ENCODE results near the gene CTXN1.
A peak's percentile ranks its signal among the peaks of the same experiment; 100 is the strongest.

Gene CTXN1

GRCh38 chr19:7912697-7913564, 13.0 kb downstream of the CTXN1 start:
- DNase-seq, result no peak

GRCh38 chr19:7912144-7912696, 13.7 kb downstream of the CTXN1 start:
- DNase-seq, result no peak

DNA sequence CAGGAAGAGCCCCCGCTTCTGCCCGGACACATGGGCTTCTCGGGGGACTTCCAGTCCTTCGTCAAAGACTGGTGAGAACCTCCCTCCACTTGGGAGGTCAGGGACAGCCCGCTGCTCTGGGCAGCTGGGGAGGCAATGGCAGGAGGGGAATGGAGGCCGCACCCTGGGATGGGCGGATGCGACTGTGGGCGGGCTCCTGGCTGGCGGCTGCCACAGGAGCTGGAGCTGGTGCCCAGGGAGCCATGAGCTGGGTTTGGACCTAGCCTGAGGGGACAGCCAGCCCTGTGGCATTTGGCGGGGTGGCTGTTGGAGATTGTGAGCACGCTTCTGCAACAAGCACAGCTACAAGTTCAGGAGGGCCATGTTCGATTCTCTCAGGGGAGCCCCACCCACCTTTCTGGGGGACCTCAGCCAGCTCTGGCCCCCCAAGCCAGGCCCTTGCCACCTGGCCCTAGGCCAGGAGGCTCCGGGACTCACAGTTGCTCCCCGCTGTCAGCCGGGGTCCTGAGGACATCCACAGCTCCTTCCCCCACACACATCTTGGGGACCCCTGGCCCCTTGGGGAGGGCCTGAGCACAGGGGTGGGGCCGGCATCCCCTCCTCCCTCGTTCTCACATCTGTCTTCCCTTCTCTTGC, 14.3 kb downstream of the CTXN1 start:
- DNase-seq, result no peak

- no peak for DNase-seq
These were observed 15.4 kb downstream of the CTXN1 start for GRCh38 chr19:7910321-7911161.

- DNase-seq, result no peak
These were observed 16.4 kb downstream of the CTXN1 start for GRCh38 chr19:7909471-7910067.

DNA sequence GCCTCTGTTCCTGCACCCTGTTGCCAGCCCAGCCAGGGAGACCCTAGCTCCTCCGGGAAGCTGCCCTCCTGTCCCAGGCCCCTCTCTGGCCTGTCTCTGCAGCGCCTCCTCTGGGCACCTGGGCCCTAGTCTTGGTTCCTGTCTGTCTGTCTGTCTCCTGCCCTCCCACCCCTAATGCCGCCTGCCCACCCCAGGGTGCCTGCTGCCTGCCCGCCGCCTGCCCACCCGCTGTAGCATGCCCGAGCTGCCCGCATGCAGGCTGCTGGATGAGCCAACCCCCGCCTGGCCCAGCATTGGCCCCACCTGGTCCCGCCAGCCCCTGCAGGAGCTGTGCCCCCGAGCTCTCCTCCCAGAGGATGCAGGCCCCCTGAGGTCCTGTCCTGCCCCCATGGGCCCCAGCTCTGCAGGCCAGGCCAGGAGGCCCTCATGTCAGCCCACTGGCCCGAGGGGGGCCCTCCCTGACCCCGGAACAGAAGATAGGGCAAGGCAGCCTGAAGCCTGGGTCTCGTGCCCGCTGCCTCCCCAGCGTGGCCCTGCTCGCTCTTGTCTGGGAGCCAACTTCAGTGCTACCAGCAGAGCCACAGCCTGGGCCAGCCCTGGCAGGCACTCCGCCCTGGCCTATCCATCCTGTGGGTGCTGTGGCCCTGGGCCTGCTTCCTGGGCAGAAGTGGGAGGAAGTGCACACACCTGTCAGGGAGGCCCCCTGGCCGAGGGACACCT, 17.0 kb downstream of the CTXN1 start:
- no peak for DNase-seq

DNA sequence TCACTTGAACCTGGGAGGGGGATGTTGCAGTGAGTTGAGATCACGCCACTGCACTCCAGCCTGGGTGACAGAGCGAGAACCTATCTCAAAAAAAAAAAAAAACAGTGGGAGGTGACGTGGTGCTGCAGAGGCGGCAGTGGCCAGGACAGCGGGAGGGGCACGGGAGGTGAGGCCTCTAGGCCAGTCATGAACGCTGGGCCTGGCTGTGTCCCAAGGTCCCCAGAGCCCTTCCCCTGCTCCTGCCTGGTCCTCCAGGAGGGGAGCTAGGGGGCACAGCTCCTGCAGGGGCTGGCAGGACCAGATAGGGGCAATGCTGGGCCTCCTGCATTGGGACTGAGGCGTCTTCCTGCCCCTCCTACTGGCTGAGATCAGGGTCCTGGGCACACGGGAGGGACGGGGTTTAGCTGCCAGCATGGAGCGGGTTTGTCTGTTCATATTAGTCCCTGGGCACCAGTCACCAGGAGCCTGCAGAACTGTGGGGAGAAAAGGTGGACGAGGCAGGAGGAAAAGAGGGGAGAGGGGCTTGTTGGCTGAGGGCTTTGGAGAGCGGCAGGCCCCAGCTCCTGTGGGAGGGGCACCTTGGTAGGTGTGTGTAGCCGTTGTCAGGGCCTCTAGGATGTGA, 17.7 kb downstream of the CTXN1 start:
- DNase-seq, result no peak

DNA sequence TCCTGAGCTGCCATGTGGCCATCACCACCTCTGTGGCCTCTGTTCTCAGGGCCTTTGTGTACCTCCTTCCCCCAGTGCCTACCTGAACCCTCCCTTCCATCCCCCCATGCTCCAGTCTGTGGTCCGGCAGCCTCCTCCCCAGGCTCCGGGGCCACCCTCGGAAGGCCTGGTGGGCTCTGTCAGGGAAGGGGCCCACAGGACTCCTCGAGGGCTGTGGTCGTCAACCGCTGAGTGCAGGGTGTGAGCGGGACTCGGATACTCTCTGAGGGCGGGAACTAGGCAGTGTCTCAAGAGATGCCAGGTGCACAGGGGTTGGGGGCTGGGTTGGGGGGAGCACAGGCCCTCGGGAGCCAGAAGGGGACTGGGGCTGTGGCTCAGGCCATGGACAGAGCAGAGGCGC, 18.4 kb downstream of the CTXN1 start:
- DNase-seq, result no peak

DNA sequence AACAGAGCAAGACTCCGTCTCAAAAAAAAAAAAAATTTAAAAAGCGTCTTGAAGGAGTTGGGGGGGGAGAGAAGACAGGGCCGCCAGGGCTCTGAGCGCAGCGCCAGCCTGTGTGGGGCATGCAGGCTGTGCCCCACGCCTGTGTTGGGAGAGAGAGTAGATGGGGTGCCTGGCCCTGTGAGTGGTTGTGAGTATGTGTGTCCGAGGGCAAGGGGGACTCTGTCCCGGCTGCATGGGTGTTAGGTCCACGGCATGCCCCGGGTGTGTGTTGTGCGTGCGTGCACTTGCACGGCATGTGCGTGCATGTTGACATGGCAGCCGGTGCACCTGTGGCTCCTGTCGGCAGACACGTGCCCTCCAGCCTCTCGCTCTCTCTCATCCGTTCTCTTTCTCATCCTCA, 18.8 kb downstream of the CTXN1 start:
- DNase-seq, result no peak

DNA sequence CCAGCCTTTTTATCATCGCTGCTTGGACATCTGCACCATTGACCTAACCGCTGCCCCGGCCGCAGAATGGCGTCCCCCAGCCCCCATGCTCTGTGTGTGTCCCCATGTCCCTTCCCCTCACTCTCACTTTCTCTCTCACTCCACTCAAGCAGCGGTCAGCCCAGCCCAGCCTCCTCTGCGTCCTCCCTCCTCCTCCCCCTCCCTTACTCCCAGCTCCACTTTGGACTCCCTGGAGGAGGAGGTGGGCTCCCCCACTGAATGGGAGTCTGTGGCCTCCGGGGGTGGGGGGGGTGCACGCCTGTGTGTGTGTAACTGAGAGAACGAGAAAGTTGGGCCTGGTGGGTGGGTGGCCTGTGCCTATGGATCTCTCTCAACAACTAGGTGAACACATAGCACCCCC, 20.1 kb downstream of the CTXN1 start:
- no peak for DNase-seq

DNA sequence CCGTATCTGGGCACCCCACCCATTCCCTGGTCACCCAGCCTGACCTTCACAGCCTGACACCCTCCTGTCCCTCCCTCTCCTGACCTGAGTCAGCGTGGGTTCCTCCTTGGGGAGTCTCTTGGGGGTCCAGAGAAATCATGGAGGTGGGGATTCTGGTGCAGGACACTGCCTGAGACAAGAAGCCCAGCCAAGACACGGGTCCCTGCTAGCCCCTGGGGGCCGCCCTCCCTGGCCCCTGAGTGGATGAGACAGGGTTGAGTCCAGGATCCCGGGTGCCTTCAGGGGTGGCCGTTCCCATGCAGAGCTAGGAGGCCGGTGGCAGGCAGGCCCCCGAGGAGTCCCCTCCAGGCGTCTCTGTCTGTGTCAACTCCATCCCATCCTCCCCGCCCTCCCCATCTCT, 20.7 kb downstream of the CTXN1 start:
- no peak for DNase-seq

DNA sequence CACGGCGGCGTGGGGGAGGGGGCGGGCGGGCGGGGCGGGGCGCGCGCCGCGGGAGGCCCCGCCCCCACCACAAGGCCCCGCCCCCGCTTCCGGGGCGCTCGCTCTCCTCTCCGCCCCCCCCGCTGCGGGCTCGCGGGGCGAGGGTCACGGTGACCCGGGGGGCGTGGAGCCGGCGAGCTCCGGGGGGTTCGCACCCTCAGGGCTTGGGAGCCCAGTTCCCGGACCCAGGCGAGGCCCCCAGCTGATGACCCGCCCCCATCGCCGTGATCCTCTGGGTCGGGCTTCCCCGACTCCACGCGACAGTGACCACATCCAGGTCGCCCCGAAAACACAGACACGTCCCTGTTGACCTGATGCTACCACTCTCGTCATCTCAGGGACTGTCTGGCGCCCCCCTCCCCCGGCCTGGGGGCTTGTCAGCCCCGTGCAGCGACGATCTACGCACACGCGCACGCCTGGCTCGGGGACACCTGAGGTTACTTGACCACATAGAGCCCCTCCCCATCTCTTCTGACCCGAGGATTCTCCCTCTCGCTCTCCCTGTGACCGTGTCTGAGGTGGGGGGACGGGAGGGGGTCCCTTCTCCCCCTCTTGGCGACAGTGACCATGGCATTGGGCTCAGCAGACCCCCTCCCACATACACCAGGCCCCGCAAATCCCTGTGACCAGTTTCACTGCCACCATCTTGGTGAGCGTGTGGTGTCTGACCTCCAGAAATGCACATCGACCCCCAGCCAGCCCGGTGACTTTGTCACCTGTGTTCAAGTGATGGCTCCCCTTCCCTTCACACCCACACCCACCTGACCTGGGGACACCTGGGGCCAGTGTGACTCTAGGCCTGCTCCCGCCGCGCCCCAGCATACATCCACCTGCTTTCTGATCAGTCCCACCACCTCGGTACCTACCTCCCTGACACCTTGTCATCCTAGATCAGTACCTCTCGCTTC, 21.6 kb downstream of the CTXN1 start:
- DNase-seq, result peak; percentile 61

DNA sequence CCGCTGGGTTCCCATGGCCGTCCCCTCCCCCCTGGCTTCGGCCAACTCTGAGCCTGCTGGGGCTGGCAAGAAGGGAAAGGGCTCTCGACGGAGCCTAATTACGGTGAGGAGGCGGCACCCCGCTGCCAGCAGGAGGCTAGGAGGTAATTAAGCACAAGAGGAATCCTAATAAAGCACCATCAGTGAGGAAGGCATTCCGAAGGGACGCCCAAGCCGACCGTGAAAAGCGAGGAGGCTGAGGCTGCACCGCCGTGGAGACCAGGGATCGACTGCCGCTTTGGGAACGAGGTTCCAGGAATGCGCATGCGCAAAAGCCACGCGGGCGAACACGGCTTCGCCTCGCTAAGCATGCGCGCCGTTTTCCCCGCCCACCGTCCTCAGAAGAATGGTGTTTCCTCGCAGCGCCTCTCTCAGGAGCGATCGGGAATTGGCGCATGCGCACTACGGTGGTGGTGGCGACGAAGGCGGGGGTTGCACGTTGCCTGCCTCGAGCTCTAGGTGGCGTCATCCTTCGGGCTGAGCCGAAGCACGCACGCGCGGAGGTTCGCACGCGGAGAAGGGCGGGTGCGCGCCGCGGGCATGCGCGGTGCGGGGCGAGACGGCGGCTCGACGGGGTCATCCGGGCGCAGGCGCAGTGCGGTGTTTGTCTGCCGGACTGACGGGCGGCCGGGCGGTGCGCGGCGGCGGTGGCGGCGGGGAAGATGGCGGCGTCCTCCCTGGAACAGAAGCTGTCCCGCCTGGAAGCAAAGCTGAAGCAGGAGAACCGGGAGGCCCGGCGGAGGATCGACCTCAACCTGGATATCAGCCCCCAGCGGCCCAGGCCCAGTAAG, 22.5 kb downstream of the CTXN1 start, which contains the start of gene MAP2K7:
Gene MAP2K7 (plus strand): TSS at position 634 of the 830 bp plus-strand sequence. CDS start 68 bp downstream, at position 702.
- DNase-seq, result peak; percentile 100

GRCh38 chr19:7902796-7903243, 23.1 kb downstream of the CTXN1 start:
- DNase-seq, result no peak

DNA sequence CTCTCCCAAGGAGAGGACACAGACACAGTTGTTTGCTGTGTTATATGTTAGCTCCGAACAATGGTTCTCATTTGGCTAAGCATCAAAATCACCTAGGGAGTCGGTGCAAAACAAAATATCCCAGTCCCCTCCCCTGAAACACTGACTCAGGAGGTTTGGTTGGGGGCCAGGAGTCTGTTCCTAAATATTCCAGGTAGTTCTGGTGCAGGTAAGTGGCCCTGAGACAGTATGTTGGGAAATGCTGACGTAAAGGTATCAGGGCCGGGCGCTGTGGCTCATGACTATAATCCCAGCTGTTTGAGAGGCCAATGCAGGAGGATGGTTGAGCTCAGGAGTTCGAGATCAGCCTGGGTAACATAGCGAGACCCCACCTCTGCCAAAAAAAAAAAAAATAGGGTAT, 24.6 kb downstream of the CTXN1 start:
- no peak for DNase-seq

GRCh38 chr19:7900931-7901330, 25.0 kb downstream of the CTXN1 start:
- DNase-seq, result no peak

- DNase-seq, result no peak
These were observed 25.5 kb downstream of the CTXN1 start for GRCh38 chr19:7900401-7900870.

GRCh38 chr19:7899751-7900378, 26.1 kb downstream of the CTXN1 start:
- no peak for DNase-seq

- DNase-seq, result no peak
These were observed 27.0 kb downstream of the CTXN1 start for GRCh38 chr19:7898967-7899366.
